ENCODE results near the gene TBCD. TPM values are rescaled to one million over a fixed set of nuclear protein-coding genes. Genes with fewer than 3 reads are reported as not detected.

Gene TBCD
- total RNA-seq, 1 experiment from 2014 or later: 94.6 TPM

DNA sequence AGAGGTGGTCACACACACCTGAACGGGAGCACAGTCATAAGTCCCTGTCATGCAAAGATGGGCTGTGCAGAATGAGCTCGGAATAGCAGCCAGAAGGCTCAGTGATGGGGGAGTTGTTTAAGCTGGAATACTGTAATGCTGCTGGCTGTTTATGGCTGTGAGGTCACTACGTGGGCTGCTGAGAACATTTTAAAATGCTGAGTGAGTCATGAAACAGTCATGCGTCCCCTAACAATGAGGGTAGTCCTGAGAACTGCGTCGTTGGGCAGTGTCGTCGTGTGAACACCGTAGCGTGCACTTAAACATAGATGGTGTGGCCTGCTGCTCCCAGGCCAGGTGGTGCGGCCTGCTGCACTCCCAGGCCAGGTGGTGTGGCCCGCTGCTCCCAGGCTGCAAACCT lies 39.7 kb downstream of the TBCD start:
- H3K4me3 Mint-ChIP-seq (ENCODE audit: unreplicated experiment): no peak overlapping the region
- peaks cover 7% of the 10 kb centered on the region for H3K36me3 Mint-ChIP-seq (ENCODE audit: insufficient read depth, unreplicated experiment)
- BruUV-seq (replicated peaks): no TSS peak
- no peaks in the 10 kb centered on the region for H3K4me1 Mint-ChIP-seq (ENCODE audit: low read depth, unreplicated experiment)
- no peaks in the 10 kb centered on the region for H3K27me3 ChIP-seq (replicated peaks; ENCODE audit: control insufficient read depth, insufficient read depth, low read length)
- H3K36me3 ChIP-seq (ENCODE audit: control insufficient read depth, insufficient read depth, low read length): no peaks in the 10 kb centered on the region; the same call in 1 of the 2 replicates
- no peak for DNase-seq
- intact Hi-C loops (cut with micrococcal nuclease; ENCODE audit: unreplicated experiment): loop anchor here (10.0 kb wide), 1 partner anchor 317 kb away; no protein-coding TSS in a partner anchor
- TF ChIP-seq, protein P1, sequence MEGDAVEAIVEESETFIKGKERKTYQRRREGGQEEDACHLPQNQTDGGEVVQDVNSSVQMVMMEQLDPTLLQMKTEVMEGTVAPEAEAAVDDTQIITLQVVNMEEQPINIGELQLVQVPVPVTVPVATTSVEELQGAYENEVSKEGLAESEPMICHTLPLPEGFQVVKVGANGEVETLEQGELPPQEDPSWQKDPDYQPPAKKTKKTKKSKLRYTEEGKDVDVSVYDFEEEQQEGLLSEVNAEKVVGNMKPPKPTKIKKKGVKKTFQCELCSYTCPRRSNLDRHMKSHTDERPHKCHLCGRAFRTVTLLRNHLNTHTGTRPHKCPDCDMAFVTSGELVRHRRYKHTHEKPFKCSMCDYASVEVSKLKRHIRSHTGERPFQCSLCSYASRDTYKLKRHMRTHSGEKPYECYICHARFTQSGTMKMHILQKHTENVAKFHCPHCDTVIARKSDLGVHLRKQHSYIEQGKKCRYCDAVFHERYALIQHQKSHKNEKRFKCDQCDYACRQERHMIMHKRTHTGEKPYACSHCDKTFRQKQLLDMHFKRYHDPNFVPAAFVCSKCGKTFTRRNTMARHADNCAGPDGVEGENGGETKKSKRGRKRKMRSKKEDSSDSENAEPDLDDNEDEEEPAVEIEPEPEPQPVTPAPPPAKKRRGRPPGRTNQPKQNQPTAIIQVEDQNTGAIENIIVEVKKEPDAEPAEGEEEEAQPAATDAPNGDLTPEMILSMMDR (IDR thresholded peaks at IDR 0.05; ENCODE audit: insufficient read depth in 1 of 2, low read depth in 1 of 2, low read length in 1 of 2, severe bottlenecking in 1 of 2, unreplicated experiment in 1 of 2): no peak
- H3K9me3 ChIP-seq: no peaks in the 10 kb centered on the region
- ChIA-PET POLR2A (no interaction called here), CTCF (no interaction called here)
- H3K4me3 ChIP-seq (ENCODE audit: low read depth, low read length): no peak overlapping the region
- H3K9me3 Mint-ChIP-seq (ENCODE audit: unreplicated experiment): no peaks in the 10 kb centered on the region
- H3K27me3 Mint-ChIP-seq (ENCODE audit: insufficient read depth, unreplicated experiment): no peaks in the 10 kb centered on the region
- H3K4me1 ChIP-seq: no peaks in the 10 kb centered on the region
- no peak overlapping the region for H3K27ac Mint-ChIP-seq (ENCODE audit: unreplicated experiment)

DNA sequence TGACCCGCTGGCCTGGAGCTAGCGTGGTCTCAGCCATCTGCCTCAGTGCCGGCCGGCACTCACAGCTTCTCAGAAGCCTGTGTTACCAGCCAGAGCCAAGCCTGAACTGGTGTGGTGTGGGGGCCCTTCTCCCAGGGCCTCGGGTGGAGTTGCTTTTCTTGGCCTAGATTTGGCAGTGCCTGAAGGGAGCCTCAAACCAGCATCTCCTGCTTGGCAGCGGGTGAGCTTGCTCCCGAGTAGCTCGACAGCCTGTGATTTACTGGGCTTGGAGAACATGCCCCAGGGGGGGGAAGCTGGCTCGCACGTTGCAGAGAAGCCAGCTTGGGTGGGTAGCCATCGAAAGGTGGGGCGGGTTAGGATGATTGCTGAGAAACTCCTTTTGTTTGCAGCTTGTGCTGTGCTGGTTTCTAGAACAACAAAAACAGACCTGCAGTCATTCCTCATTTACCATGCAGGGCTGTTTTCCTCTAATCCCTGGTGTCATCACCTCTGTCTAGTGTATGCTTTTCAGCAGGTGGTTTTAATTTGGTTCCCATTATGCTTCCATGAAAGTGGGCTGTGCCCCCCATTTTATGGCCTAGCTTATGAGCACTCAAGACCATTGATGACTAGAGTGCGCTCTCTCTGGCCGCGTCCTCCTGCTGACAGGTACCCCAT lies 42.2 kb downstream of the TBCD start:
- no peaks in the 10 kb centered on the region for H3K4me1 Mint-ChIP-seq (ENCODE audit: low read depth, unreplicated experiment)
- H3K9me3 Mint-ChIP-seq (ENCODE audit: unreplicated experiment): no peaks in the 10 kb centered on the region
- no TSS peak for BruUV-seq (replicated peaks)

DNA sequence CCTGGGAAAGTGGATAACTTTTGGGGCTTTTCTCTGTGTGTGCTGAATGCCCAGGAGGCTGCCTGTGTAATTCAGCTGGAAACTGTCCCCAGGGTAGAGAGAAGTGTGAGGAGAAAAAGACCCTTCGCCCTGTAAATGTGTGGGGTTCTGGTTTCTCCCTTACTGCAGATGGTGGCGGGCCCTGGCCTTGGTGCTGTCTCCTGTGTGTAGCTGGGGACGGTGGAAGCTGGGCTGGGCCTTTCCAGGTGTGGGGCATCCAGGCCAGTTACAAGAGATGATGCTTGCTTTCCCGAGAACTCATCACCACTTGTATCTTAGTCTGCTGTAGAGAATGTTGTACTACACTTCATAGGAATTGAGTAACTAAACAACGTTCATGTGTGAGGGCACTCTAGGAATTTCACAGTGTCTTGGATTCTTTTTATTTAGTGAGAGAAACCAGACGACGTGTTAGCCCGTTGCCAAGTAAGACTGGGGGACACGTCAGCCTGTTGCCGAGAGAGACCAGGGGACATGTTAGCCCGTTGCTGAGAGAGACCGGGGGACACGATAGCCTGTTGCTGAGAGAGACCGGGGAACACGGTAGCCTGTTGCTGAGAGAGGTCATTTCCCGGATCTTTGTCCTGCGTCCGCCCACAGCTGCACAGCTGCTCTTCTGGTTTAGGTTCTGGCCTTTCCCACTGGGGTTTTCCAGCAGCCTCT lies 43.1 kb downstream of the TBCD start:
- Histone ChIP-seq H3K4me3 (ENCODE audit: low read depth, low read length) (no peak overlapping the region), H3K36me3 (ENCODE audit: control insufficient read depth, insufficient read depth, low read length) (no peaks in the 10 kb centered on the region; the same call in none of the 2 replicates), H3K9me3 (no peaks in the 10 kb centered on the region), H3K27me3 (replicated peaks; ENCODE audit: control insufficient read depth, insufficient read depth, low read length) (no peaks in the 10 kb centered on the region), H3K4me1 (no peaks in the 10 kb centered on the region)
- Mint-ChIP-seq H3K4me1 (ENCODE audit: low read depth, unreplicated experiment) (no peaks in the 10 kb centered on the region), H3K36me3 (ENCODE audit: insufficient read depth, unreplicated experiment) (peaks cover 27% of the 10 kb centered on the region), H3K27me3 (ENCODE audit: insufficient read depth, unreplicated experiment) (no peaks in the 10 kb centered on the region), H3K9me3 (ENCODE audit: unreplicated experiment) (no peaks in the 10 kb centered on the region), H3K27ac (ENCODE audit: unreplicated experiment) (no peak overlapping the region), H3K4me3 (ENCODE audit: unreplicated experiment) (no peak overlapping the region)
- CTCF ChIA-PET: no interaction called here
- no TSS peak for BruUV-seq (replicated peaks)
- no peak for DNase-seq
- intact Hi-C loops (cut with micrococcal nuclease; ENCODE audit: unreplicated experiment): loop anchor here (10.0 kb wide), 1 partner anchor 320 kb away; no protein-coding TSS in a partner anchor
- POLR2A ChIA-PET: no interaction called here
- TF ChIP-seq, protein P1 (IDR thresholded peaks at IDR 0.05; ENCODE audit: insufficient read depth in 1 of 2, low read depth in 1 of 2, low read length in 1 of 2, severe bottlenecking in 1 of 2, unreplicated experiment in 1 of 2): no peak

More for the DNA sequence above, 42.2 kb downstream of the TBCD start:
- H3K36me3 ChIP-seq (ENCODE audit: control insufficient read depth, insufficient read depth, low read length): no peaks in the 10 kb centered on the region; the same call in 1 of the 2 replicates
- intact Hi-C loops (cut with micrococcal nuclease; ENCODE audit: unreplicated experiment): loop anchor here (10.0 kb wide), 1 partner anchor 319 kb away; no protein-coding TSS in a partner anchor
- no peaks in the 10 kb centered on the region for H3K4me1 ChIP-seq
- no peak for DNase-seq
- CTCF ChIA-PET: no interaction called here
- H3K27me3 Mint-ChIP-seq (ENCODE audit: insufficient read depth, unreplicated experiment): no peaks in the 10 kb centered on the region
- no peak overlapping the region for H3K4me3 Mint-ChIP-seq (ENCODE audit: unreplicated experiment)
- H3K9me3 ChIP-seq: no peaks in the 10 kb centered on the region
- TF ChIP-seq, protein P1 (IDR thresholded peaks at IDR 0.05; ENCODE audit: insufficient read depth in 1 of 2, low read depth in 1 of 2, low read length in 1 of 2, severe bottlenecking in 1 of 2, unreplicated experiment in 1 of 2): no peak
- no peak overlapping the region for H3K27ac Mint-ChIP-seq (ENCODE audit: unreplicated experiment)
- H3K4me3 ChIP-seq (ENCODE audit: low read depth, low read length): no peak overlapping the region
- peaks cover 21% of the 10 kb centered on the region for H3K36me3 Mint-ChIP-seq (ENCODE audit: insufficient read depth, unreplicated experiment)
- no peaks in the 10 kb centered on the region for H3K27me3 ChIP-seq (replicated peaks; ENCODE audit: control insufficient read depth, insufficient read depth, low read length)
- POLR2A ChIA-PET: no interaction called here

Data from Caco-2 (cell line).